Epithelial cell of prostate (primary cell): Measurements from ENCODE around the gene L1TD1.
"Not testable (repeated sequence)": the region's sequence is repeated elsewhere in the genome, so short reads cannot be mapped to it uniquely, and the experiment has no call there.

Experiments used
- DNase-seq: peaks from one replicate; pipeline ENCODE4 v3.0.0-alpha.2; 2011; ENCODE audit warnings: low read depth, low spot score
- H3K27ac ChIP-seq: fragments of 450-650 bp; 2 replicates; pipeline ENCODE4 v1.5.1; 2017; ENCODE audit warnings: mild to moderate bottlenecking

Gene L1TD1

GRCh38 chr1:62198069-62198780 is 3.6 kb downstream of the L1TD1 start:
- no peak for DNase-seq
- no peak overlapping the region for H3K27ac ChIP-seq

- H3K27ac ChIP-seq = no peak overlapping the region
- no peak for DNase-seq
Observed at GRCh38 chr1:62198781-62199125, 4.1 kb downstream of the L1TD1 start.

GRCh38 chr1:62207187-62207586 is 12.5 kb downstream of the L1TD1 start:
- no peak for DNase-seq
- H3K27ac ChIP-seq = no peak overlapping the region

DNA sequence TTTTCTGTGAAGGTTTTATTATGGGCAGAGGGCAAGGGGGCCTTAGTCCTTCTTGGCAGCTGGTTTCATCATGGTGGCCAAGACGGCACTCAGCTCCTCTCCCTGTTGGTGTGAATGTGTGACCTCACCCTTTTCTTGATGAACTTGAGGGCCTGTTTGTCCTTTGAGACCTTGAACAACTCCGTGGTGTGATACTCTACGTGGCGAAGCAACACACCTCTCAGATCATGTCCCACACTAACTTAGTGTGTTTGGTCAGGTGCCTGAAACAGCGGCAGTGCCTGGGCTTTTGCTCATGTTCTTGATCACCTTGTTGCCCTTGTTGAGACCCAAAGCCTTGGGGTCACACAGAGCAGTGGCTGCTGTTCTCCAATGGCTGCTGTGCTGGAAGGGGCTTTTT is 13.4 kb downstream of the L1TD1 start:
- no peak overlapping the region for H3K27ac ChIP-seq
- DNase-seq = no peak

DNA sequence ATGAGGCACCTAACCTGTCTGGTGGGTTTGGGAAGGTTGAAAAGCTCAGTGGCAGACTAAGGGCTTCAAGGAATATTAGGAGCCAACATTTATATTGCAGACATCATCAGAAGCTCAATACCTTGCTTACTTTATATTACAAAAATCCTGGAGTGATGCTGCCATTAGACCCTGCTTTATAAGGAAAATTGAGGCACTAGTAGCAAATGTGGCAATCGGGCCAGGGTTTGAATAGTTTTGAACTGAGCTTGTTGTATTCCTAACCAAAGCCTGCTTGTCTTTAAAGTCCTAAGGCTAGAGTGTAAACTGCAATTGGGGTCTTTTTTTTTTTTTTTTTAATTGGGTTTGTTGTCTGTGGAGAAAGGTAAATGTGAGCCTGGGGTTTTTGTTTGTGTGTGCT is 14.3 kb downstream of the L1TD1 start:
- no peak for DNase-seq
- no peak overlapping the region for H3K27ac ChIP-seq

GRCh38 chr1:62209931-62210595 is 15.4 kb downstream of the L1TD1 start:
- peak; percentile 48 for DNase-seq
- peak overlapping the region; percentile 67 for H3K27ac ChIP-seq

- peak overlapping the region; percentile 67 for H3K27ac ChIP-seq
- no peak for DNase-seq
Observed at GRCh38 chr1:62210960-62211359, 16.3 kb downstream of the L1TD1 start.

DNA sequence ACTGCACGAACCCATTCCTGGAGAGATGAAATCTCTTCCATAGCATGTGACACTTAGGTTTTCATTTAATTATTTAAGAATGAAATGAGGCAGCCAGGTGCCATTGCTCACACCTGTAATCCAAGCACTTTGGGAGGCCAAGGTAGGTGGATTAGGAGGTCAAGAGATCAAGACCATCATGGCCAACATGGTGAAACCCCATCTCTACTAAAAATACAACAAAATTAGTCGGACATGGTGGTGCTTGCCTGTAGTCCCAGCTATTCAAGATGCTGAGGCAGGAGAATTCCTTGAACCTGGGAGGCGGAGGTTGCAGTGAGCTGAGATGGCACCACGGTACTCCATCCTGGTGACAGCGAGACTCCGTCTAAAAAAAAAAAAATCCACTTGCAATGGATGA is 17.8 kb downstream of the L1TD1 start:
- no peak overlapping the region for H3K27ac ChIP-seq
- DNase-seq = no peak

DNA sequence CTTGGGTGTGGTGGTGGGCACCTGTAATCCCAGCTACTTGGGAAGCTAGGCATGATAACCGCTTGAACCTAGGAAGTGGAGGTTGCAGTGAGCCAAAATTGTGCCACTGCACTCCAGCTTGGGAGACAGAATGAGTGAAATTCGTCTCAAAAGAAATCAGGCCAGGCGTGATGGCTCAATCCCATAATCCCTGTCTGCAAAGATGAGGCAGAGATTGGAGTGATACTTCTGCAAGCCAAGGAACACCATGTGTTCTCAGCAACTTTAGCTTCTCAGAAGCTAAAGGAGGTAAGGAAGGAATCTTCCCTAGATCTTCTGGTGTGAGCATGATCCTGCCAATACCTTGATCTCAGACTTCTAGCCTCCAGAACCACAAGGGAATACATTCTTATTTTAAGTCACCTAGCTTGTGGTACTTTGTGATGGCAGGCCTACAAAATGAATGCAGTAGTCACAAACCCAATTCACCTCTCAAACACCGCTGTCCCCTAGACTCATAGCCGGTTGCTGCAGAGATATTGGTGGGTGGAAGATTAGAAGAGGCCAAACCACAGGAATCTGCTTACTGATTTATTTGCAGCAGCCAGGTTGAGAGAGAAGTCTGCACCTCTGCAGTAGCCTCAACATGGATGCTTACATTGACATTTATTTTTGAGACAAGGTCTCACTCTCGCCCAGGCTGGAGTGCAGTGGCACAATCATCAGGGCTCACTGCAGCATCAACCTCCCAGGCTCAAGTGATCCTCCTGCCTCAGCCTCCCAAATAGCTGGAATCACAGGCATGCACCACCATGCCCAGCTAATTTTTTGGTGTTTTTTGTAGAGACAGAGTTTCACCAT is 18.6 kb downstream of the L1TD1 start:
- no peak for DNase-seq
- no peak overlapping the region for H3K27ac ChIP-seq

DNA sequence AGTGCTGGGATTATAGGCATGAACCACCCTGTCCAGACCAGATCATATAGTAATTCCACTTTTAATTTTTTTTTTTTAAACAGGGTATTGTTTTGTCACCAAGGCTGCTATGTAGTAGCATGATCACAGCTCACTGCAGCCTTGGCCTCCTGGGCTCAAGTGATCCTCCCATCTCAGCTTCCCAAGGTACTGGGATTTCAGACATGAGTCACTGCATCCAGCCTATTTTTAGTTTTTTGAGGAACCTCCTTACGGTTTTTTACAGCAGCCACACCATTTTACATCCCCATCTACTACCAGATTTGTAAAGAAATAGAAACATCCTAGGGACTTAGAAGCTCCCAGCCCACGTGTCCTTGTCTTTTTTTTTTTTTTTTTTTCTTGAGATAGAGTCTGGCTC is 24.0 kb downstream of the L1TD1 start:
- no peak for DNase-seq
- H3K27ac ChIP-seq = no peak overlapping the region

DNA sequence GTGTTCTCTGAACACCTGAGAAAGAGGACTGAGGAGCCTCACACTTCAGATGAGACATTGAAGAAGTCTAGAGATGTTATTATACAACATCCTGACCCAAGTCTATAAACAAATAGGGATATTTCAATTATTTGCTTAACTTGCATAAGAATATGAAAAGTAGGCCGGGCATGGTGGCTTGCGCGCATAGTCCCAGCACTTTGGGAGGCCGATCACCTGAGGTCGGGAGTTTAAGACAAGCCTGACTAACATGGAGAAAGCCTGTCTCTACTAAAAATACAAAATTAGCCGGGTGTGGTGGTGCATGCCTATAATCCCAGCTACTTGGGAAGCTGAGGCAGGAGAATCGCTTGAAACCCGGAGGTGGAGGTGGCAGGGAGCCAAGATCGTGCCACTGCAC is 25.8 kb downstream of the L1TD1 start:
- DNase-seq, H3K27ac ChIP-seq: not testable (repeated sequence)

GRCh38 chr1:62221171-62221570 is 26.5 kb downstream of the L1TD1 start:
- H3K27ac ChIP-seq = no peak overlapping the region
- DNase-seq = no peak

DNA sequence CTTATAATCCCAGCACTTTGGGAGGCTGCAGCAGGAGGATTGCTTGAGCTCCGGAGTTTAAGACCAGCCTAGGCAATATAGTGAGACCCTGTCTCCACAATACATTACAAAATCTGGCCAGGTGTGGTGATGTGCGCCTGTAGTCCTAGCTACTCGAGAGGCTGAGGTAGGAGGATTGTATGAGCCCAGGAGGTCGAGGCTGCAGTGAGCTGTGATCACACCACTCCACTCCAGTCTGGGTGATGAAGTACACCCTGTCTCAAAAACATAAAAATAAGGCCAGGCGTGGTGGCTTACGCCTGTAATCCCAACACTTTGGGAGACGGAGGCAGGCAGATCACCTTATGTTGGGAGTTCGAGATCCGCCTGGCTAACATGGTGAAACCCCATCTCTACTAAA is 27.7 kb downstream of the L1TD1 start:
- DNase-seq = no peak
- H3K27ac ChIP-seq = no peak overlapping the region

- H3K27ac ChIP-seq = no peak overlapping the region
- no peak for DNase-seq
Observed at GRCh38 chr1:62224182-62224581, 29.5 kb downstream of the L1TD1 start.

GRCh38 chr1:62227496-62227895 is 32.8 kb downstream of the L1TD1 start:
- H3K27ac ChIP-seq = no peak overlapping the region
- DNase-seq = no peak

DNA sequence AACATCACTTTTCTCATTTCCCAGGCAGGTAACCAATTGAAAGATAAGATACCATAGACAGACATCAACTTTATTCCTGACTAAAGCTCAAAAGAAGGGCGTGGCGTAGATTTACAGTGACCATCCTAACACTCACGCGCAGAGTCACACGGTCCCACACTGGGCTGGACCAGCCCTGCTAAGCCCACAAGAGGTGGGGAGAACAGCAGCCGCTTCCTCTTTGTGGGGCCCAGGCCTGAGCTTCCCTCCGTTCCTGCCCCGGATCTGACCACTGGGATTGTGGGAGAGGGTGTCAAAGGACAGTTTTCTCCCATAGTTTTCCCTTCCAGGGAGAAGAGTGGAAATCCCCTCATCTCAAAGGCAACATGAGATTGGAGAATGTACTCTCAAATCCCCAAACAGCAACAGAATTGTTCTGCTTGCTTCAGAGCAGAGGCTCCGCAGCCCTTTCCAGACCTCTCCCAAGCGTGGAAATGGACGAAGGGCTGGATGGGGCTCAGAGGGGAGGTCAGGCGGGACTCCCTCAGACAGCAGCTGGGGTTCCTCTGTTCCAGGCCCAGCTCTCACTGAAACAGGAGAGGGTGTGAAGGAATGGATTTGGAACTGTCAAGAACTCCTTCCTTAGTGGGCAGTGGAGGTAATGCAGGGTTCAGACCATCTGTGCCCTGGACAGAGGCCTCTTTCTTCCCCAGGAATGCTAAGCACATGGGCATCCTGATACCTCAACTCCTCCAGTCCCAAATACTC is 33.7 kb downstream of the L1TD1 start:
- DNase-seq = no peak

GRCh38 chr1:62228883-62229187 is 34.2 kb downstream of the L1TD1 start:
- no peak overlapping the region for H3K27ac ChIP-seq
- no peak for DNase-seq

More for the DNA sequence above, 33.7 kb downstream of the L1TD1 start:
- H3K27ac ChIP-seq = no peak overlapping the region

GRCh38 chr1:62229468-62229867 is 34.8 kb downstream of the L1TD1 start:
- no peak for DNase-seq
- H3K27ac ChIP-seq = peak overlapping the region; percentile 80

DNA sequence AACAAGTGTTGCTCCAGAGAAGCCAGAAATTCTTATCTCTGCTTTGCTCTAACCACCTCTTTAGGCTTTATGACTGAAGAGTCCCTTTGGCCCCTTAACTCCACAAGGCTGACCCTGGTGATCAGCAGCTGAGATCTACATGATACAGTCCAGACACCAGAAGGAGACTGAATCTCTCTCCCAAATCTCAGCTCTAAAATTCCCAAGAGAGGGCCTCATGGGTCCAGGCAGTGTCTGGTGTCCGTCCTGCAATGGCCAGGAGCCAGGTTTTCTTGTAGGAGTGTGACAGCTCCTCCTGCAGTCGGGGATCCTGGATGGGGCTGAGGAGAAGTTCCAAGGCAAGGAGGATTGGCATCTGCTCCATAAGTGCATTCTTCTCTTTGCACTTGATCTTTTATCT is 35.3 kb downstream of the L1TD1 start:
- peak overlapping the region; percentile 80 for H3K27ac ChIP-seq
- DNase-seq = no peak

GRCh38 chr1:62230718-62231117 is 36.1 kb downstream of the L1TD1 start:
- peak overlapping the region; percentile 80 for H3K27ac ChIP-seq
- peak; percentile 97 for DNase-seq

GRCh38 chr1:62232871-62233278 is 38.2 kb downstream of the L1TD1 start:
- H3K27ac ChIP-seq = peak overlapping the region; percentile 69
- DNase-seq = no peak
